ENCODE measurements around the gene SPACA6. TPM values are rescaled to one million over a fixed set of nuclear protein-coding genes. Genes with fewer than 3 reads are reported as not detected.

Gene SPACA6
- total and polyA plus RNA-seq, 4 donors, result 0.92 to 2.5 (median 1.3) TPM

DNA sequence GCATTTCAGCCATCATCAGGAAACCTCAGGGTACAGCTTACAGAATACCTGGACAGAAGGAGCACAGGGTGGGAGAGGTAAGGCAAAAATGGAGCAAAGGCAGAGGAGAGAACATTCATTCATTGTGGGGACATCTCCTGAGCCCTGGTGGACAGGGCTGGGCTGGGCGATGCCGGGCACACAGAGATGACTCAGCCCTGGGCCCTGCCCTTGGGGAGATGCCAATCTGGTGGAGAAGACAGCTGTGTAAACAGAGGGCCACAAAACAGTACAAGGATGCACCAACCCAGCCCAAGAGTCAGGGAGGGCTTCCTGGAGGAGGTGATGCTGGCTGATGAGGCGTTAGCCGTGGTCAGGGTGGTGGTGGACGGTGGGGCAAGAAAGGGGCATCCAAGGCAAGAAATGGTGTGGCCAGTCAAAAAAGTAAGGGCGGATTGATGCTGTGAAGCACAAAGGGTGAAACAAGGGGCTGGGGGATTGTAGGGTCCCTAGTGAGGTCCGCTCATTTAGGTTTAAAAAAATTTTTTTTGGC lies 34.3 kb downstream of the SPACA6 start (continued):
- no peak for TF ChIP-seq TAF1 (conservative IDR thresholded peaks at IDR 0.05)
- no peak for TF ChIP-seq RXRA (IDR thresholded peaks at IDR 0.05)

DNA sequence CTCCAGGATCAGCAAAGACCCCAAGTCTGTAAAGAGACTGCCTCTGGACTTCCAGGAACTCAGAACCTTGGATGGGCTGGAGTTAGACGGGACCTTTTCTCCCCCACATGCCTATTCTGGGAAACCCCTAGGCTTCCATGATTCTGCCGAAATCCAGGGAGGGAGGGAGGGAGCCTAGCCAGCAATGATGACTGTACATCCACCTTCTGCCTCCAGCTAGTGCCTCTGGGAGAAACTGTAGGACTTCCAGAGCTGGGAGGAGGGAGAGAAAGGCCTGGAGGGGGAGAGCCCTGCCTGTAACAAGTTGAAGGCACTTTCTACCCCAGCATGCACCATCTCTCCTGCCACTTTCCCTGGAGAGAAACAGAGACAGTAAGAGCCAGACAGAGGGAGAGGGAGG lies 36.7 kb downstream of the SPACA6 start:
- no peak for DNase-seq (ENCODE audit: low spot score)
- H3K27me3 ChIP-seq (ENCODE audit: control insufficient read depth in 4 of 4, insufficient read depth in 4 of 4, low read length in 3 of 4), result peaks cover 0 to 4% (median 0%) of the 10 kb centered on the region in 4 donors

DNA sequence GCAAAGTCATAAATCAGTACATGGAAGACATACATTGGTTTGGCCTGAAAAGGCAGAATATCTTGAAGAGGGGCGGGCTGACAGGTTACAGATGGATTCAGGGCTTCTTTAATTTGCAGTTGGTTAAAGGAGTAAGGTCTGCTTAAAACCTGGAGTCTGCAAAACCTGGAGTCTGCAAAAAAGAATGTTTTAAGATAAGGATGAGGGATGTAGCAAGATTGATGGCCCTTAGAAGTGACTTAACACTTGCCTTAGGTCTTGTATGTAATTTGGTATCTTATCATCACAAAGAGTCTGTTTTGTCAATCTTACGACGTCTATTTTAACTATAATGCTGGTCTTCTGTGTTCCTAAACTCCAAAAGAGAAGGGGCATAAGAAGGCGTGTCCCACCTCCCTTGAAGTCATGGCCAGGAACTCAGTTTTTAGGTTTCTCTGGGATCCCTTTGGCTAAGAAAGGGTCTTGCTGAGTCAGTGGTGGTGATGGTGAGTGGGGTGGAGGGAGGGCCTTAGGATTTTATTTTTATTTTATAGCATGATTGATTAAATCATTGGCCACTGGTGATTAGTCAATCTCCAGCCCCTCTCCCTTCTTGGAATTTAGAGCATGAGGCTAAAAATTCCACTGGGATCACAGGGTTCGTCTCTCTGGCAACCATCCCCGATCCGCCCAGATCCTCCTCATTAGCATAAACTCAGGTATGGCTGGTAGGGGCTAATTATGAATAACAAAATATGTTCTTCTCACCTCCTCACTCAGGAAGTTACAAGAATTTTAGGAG lies 40.8 kb downstream of the SPACA6 start:
- Histone ChIP-seq H3K27me3 (ENCODE audit: control insufficient read depth in 4 of 4, insufficient read depth in 4 of 4, low read length in 3 of 4) (peaks cover 0 to 3% (median 0%) of the 10 kb centered on the region in 4 donors), H3K27ac (ENCODE audit: low read depth in 1 of 2, low read length in 2 of 2) (no peak overlapping the region), H3K4me1 (ENCODE audit: control insufficient read depth in 4 of 4, insufficient read depth in 4 of 4, low read length in 3 of 4) (peaks cover 0 to 2% (median 0%) of the 10 kb centered on the region in 4 donors), H3K9ac (ENCODE audit: low read depth in 1 of 2, low read length in 2 of 2) (no peak overlapping the region), H3K36me3 (ENCODE audit: control insufficient read depth in 4 of 4, insufficient read depth in 3 of 4, low read depth in 1 of 4, low read length in 3 of 4) (no peaks in the 10 kb centered on the region), H3K4me3 (ENCODE audit: low read depth in 1 of 3, low read length in 3 of 3) (no peak overlapping the region), H3K9me3 (ENCODE audit: control insufficient read depth in 4 of 4, low read length in 3 of 4) (peaks cover 0 to 8% (median 2%) of the 10 kb centered on the region in 4 donors)
- DNase-seq (ENCODE audit: low spot score), result no peak
- WGBS, result 63% methylated on average over 7 of the region's 7 CpGs
- TF ChIP-seq HNF4G (IDR thresholded peaks at IDR 0.05), result no peak

More for the DNA sequence above, 36.7 kb downstream of the SPACA6 start:
- no peaks in the 10 kb centered on the region for H3K36me3 ChIP-seq (ENCODE audit: control insufficient read depth in 4 of 4, insufficient read depth in 3 of 4, low read depth in 1 of 4, low read length in 3 of 4)
- WGBS, result 75% methylated on average over 2 of the region's 2 CpGs
- no peaks in the 10 kb centered on the region for H3K4me1 ChIP-seq (ENCODE audit: control insufficient read depth in 4 of 4, insufficient read depth in 4 of 4, low read length in 3 of 4)
- H3K9me3 ChIP-seq (ENCODE audit: control insufficient read depth in 4 of 4, low read length in 3 of 4), result peaks cover 0 to 8% (median 2%) of the 10 kb centered on the region in 4 donors
- H3K9ac ChIP-seq (ENCODE audit: low read depth in 1 of 2, low read length in 2 of 2), result no peak overlapping the region
- TF ChIP-seq, protein P1, sequence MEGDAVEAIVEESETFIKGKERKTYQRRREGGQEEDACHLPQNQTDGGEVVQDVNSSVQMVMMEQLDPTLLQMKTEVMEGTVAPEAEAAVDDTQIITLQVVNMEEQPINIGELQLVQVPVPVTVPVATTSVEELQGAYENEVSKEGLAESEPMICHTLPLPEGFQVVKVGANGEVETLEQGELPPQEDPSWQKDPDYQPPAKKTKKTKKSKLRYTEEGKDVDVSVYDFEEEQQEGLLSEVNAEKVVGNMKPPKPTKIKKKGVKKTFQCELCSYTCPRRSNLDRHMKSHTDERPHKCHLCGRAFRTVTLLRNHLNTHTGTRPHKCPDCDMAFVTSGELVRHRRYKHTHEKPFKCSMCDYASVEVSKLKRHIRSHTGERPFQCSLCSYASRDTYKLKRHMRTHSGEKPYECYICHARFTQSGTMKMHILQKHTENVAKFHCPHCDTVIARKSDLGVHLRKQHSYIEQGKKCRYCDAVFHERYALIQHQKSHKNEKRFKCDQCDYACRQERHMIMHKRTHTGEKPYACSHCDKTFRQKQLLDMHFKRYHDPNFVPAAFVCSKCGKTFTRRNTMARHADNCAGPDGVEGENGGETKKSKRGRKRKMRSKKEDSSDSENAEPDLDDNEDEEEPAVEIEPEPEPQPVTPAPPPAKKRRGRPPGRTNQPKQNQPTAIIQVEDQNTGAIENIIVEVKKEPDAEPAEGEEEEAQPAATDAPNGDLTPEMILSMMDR (IDR thresholded peaks at IDR 0.05; ENCODE audit: low read depth, low read length, missing input control), result no peak
- no peak for TF ChIP-seq RAD21 (IDR thresholded peaks at IDR 0.05)
- TF ChIP-seq, protein P2, sequence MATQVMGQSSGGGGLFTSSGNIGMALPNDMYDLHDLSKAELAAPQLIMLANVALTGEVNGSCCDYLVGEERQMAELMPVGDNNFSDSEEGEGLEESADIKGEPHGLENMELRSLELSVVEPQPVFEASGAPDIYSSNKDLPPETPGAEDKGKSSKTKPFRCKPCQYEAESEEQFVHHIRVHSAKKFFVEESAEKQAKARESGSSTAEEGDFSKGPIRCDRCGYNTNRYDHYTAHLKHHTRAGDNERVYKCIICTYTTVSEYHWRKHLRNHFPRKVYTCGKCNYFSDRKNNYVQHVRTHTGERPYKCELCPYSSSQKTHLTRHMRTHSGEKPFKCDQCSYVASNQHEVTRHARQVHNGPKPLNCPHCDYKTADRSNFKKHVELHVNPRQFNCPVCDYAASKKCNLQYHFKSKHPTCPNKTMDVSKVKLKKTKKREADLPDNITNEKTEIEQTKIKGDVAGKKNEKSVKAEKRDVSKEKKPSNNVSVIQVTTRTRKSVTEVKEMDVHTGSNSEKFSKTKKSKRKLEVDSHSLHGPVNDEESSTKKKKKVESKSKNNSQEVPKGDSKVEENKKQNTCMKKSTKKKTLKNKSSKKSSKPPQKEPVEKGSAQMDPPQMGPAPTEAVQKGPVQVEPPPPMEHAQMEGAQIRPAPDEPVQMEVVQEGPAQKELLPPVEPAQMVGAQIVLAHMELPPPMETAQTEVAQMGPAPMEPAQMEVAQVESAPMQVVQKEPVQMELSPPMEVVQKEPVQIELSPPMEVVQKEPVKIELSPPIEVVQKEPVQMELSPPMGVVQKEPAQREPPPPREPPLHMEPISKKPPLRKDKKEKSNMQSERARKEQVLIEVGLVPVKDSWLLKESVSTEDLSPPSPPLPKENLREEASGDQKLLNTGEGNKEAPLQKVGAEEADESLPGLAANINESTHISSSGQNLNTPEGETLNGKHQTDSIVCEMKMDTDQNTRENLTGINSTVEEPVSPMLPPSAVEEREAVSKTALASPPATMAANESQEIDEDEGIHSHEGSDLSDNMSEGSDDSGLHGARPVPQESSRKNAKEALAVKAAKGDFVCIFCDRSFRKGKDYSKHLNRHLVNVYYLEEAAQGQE (IDR thresholded peaks at IDR 0.05), result no peak
- no peak for TF ChIP-seq SP1 (IDR thresholded peaks at IDR 0.05)
- TF ChIP-seq TAF1 (conservative IDR thresholded peaks at IDR 0.05), result no peak
- TF ChIP-seq HNF4G (IDR thresholded peaks at IDR 0.05), result no peak
- TF ChIP-seq, protein P3, sequence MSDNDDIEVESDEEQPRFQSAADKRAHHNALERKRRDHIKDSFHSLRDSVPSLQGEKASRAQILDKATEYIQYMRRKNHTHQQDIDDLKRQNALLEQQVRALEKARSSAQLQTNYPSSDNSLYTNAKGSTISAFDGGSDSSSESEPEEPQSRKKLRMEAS (IDR thresholded peaks at IDR 0.05), result no peak
- TF ChIP-seq GABPA (IDR thresholded peaks at IDR 0.05 in 1 of 2, conservative IDR thresholded peaks at IDR 0.05 in 1 of 2), result no peak
- TF ChIP-seq FOXA1 (IDR thresholded peaks at IDR 0.05), result no peak
- TF ChIP-seq FOXA2 (IDR thresholded peaks at IDR 0.05), result no peak
- no peak overlapping the region for H3K4me3 ChIP-seq (ENCODE audit: low read depth in 1 of 3, low read length in 3 of 3)
- no peak overlapping the region for H3K27ac ChIP-seq (ENCODE audit: low read depth in 1 of 2, low read length in 2 of 2)
